HL-60/S4 (cell line): Measurements from ENCODE around the gene TMCO1.
"Not testable (repeated sequence)": the region's sequence is repeated elsewhere in the genome, so short reads cannot be mapped to it uniquely, and the experiment has no call there.

ENCODE experiments used
- in situ Hi-C: fragments of 300-500 bp; cut with MboI; formaldehyde crosslinking; loops from 2 replicates; pipeline ENCODE4 v1.14.3; 2022; ENCODE audit warnings: low sequenced_read_pairs

TMCO1 gene

DNA sequence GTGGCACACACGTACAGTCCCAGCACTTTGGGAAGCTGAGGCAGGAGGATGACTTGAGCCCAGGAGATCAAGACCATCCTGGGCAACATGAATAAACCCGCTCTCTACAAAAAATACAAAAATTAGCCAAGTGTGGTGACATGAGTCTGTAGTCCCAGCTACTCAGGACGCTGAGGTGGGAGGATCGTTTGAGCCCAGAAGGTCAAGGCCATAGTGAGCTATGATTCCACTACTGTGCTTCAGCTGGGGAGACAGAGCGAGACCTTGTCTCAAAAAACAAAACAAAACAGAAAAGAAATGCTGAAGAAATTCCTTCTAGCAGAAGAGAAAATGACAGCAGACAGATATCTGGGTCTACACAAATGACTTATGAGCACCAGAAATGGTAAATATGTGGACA lies 80.6 kb downstream of the TMCO1 start:
- in situ Hi-C loops, result no loop called here

DNA sequence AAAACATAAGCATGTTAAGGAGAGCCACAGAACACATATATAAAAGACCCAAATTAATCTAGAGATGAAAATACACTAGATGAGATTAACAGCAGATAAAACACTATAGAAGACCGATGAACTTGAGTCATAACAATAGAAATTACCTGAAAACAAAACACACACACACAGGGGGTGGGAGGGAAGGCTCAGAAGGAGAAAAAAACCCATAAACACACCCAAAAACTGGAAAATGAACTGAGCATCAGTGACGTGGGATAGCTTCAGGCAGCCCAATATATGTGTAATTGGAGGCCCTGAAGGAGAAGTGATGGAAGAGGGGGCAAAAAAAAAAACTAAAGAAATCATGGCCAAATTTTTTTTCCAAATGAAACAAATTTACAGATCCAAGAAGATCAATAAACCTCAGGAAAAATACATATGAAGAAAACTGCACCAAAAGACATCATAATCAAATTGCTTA lies 81.7 kb downstream of the TMCO1 start:
- in situ Hi-C loops, result no loop called here

DNA sequence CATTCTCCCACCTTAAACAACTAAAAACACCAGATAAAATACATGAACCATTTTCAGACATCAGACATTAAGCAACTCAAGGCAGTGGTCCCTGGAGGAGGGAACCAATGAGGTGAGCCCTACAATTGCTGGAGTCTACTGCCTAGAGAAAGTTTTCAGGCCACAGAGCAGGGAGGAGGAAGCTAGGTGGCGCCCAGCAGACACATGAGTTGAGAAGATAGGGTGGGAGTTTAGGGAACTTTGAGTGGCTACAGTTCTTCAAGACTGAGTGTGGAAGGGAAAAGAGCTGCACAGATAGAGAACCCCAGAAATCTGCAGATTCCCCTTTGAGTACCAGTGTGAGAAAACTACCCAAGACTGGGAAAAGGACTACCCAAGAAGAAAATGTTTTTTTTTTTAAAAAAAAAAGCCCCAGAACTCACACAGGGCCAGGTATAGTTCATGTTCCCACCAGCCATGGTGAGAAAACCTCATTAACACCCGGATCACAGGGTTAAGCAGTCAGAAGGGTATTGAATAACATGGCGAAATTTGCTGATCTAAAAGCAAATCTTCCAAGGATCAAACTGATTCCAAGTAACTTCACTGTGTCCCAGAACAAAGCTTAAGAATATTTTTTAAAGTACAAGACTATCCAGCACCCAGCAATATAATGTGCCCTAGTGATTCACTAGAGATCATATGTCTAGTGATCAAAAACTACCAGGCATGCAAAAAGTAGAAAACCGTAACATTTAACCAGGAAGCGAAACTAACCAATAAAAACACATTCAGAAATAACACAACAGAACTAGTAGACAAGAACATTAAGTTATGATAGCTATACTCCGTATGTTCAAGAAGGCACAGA lies 82.3 kb downstream of the TMCO1 start:
- in situ Hi-C loops, result no loop called here

DNA sequence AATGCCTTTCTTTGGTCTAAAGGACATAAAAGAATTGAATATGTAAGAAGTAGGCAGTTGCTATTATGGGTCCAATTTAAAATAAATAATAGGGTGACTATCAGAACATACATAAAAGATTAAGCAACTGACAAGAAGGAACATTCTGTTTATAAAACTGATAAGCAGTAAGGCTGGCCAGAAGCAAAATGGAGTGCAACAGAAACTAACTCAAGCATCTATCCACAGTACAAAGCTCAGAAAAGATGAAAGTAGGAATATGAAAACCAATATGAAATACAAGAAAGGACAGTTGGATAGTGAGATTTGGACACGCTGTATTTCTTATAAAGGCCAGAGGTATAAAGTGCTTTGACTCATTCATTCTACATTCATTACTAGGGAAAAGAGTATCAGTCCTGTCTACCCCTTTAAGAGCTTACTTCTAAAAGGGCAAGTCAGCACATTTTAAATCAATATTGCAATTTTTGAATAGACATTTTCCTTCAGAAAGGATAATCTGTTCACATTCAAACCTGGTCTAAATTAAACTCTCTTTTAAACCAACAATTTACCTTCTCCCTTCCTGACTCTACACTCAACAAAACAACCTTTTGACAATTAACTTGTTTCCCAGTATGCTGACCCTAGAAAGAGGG lies 84.7 kb downstream of the TMCO1 start:
- in situ Hi-C loops, result no loop called here

- in situ Hi-C loops, result not testable (repeated sequence)
Observed at GRCh38 chr1:165680773-165681172, 87.9 kb downstream of the TMCO1 start.

DNA sequence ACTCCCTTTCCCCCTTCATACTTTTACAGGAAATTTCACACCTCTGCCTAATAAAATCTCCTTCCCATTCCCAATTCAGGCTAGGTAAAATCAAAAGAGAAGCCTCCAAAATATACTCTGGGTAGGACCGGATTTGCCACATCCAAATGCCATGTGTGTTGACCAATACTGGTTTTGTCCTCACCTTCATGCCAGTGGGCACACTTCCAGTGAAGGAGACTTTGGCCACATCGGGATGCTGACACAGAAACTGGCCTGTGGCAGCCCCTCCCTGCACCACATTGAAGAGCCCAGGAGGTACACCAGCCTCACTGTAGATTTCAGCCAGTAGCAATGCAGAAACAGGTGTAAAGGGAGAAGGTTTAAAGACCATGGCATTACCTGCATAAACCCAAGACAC lies 88.4 kb downstream of the TMCO1 start:
- in situ Hi-C loops, result no loop called here

DNA sequence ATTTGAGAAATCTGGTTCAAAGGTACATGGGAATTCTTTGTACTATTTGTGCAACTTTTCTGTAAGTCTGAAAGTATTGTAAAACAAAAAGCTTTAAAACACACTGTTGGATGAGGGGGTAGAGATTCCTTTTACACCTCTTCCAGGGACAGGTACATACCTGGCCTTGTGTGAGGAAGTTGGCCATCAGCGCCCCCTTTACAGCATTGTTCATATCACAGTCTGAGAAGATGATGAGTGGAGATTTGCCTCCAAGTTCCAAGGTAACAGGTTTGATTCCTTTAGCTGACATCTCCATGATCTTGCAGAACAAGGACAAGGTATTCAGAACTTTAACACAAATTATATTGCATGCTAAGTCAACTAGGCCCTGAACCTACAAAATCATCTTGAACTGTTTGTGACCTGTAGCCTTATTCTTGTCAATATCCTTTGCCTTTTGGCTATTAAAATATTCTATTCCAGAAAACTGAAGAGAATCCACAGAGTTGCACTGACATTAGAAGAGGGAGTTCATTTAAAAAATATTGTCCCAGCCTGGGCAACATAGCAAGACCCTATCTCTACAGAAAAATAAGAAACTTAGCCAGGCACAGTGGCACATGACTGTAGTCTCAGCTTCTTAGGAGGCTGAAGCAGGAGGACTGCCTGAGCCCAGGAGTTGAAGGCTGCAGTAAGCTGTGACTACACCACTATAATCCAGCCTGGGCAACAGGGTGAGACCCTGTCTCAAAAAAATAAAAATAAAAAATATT lies 89.2 kb downstream of the TMCO1 start:
- in situ Hi-C loops, result no loop called here

GRCh38 chr1:165678509-165678908 lies 90.2 kb downstream of the TMCO1 start:
- in situ Hi-C loops, result no loop called here
